ENCODE results near the gene RNASEH2A. TPM values are rescaled to one million over a fixed set of nuclear protein-coding genes. Genes with fewer than 3 reads are reported as not detected.

The RNASEH2A gene
- total RNA-seq, 1 donor from 2014 or later, result 10.5 TPM

DNA sequence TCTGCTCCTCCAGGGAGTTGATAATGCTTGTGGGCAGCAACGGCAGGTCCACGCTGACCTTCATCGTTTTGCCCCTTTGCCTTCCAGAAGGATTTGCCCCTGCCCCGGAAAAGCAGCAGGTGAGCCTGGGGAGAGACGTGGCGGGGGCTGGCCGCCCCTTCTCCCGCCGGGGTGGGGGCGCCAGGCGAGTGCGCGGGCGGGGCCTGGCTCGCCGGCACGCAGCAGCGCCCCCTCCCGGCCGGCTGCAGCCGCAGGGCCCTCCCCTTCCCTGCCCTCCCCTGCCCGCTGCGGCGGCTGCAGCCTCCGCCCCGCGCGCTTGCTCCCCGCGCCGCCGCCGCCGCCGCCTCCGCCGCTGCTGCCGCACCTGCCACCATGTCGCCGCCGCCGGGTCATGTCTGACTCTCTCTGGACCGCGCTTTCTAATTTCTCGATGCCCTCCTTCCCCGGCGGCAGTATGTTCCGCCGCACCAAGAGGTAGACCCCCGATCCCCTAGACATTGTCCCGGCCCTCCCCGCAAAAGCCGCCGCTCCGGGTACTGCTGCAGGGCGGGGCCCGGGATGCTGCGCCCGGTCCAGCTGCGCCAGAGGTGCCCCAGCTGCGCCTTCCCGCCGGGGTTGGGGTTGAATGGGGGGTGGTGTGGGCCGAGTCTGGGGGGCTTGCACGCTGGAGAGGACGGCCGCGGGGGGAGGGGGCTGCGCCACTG, 31.9 kb downstream of the RNASEH2A start, which contains the start of gene MAST1:
Gene MAST1, plus strand, starts transcription at position 334 of the 704 bp plus-strand sequence. Its CDS starts 58 bp downstream, at position 392.
- Histone ChIP-seq H3K79me2 (ENCODE audit: insufficient read depth, low read length) (no peaks in the 10 kb centered on the region), H2AFZ (ENCODE audit: low read depth, low read length) (no peak within 1 kb of the TSS), H3K4me3 (ENCODE audit: insufficient read depth, low read depth, low read length) (peak within 1 kb of the TSS; percentile 17), H3K4me2 (ENCODE audit: low read length) (peak within 1 kb of the TSS; percentile 73), H3K9ac (ENCODE audit: low read length) (no peak within 1 kb of the TSS), H3K27me3 (ENCODE audit: insufficient read depth, low read length) (peaks cover 53% of the 10 kb centered on the region), H3K36me3 (ENCODE audit: insufficient read depth, low read length) (no peaks in the 10 kb centered on the region), H3K4me1 (ENCODE audit: insufficient read depth, low read length) (peaks cover 4% of the 10 kb centered on the region), H3K9me3 (ENCODE audit: insufficient read depth, low read depth, low read length) (peaks cover 5% of the 10 kb centered on the region), H4K20me1 (ENCODE audit: insufficient read depth, low read length) (no peaks in the 10 kb centered on the region), H3K27ac (ENCODE audit: low read depth, low read length) (no peak within 1 kb of the TSS)
- H3K27ac Mint-ChIP-seq (ENCODE audit: unreplicated experiment), result peak within 1 kb of the TSS; percentile 14
- H3K4me3 Mint-ChIP-seq (ENCODE audit: unreplicated experiment), result peak within 1 kb of the TSS; percentile 82
- TF ChIP-seq, protein P1, sequence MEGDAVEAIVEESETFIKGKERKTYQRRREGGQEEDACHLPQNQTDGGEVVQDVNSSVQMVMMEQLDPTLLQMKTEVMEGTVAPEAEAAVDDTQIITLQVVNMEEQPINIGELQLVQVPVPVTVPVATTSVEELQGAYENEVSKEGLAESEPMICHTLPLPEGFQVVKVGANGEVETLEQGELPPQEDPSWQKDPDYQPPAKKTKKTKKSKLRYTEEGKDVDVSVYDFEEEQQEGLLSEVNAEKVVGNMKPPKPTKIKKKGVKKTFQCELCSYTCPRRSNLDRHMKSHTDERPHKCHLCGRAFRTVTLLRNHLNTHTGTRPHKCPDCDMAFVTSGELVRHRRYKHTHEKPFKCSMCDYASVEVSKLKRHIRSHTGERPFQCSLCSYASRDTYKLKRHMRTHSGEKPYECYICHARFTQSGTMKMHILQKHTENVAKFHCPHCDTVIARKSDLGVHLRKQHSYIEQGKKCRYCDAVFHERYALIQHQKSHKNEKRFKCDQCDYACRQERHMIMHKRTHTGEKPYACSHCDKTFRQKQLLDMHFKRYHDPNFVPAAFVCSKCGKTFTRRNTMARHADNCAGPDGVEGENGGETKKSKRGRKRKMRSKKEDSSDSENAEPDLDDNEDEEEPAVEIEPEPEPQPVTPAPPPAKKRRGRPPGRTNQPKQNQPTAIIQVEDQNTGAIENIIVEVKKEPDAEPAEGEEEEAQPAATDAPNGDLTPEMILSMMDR (IDR thresholded peaks at IDR 0.05; ENCODE audit: insufficient read depth, low read depth, low read length), result no peak
- TF ChIP-seq EZH2 (IDR thresholded peaks at IDR 0.05; ENCODE audit: insufficient read depth, low read length), result peak; percentile 90
- H3K36me3 Mint-ChIP-seq (ENCODE audit: low read depth, unreplicated experiment), result no peaks in the 10 kb centered on the region
- H3K27me3 Mint-ChIP-seq (ENCODE audit: low read depth, unreplicated experiment), result peaks cover 27% of the 10 kb centered on the region
- H3K4me1 Mint-ChIP-seq (ENCODE audit: low read depth, unreplicated experiment), result no peaks in the 10 kb centered on the region
- FAIRE-seq, result no peak
- H3K9me3 Mint-ChIP-seq (ENCODE audit: unreplicated experiment), result peaks cover 3% of the 10 kb centered on the region
- DNase-seq (ENCODE audit: low read depth), result no peak

GRCh38 chr19:12838886-12839756, 32.7 kb downstream of the RNASEH2A start:
- Histone ChIP-seq H3K27me3 (ENCODE audit: insufficient read depth, low read length) (peaks cover 52% of the 10 kb centered on the region), H3K4me1 (ENCODE audit: insufficient read depth, low read length) (peaks cover 4% of the 10 kb centered on the region), H3K9ac (ENCODE audit: low read length) (no peak overlapping the region), H3K36me3 (ENCODE audit: insufficient read depth, low read length) (no peaks in the 10 kb centered on the region), H3K4me3 (ENCODE audit: insufficient read depth, low read depth, low read length) (no peak overlapping the region), H3K4me2 (ENCODE audit: low read length) (peak overlapping the region; percentile 73), H4K20me1 (ENCODE audit: insufficient read depth, low read length) (no peaks in the 10 kb centered on the region), H3K9me3 (ENCODE audit: insufficient read depth, low read depth, low read length) (peaks cover 5% of the 10 kb centered on the region), H2AFZ (ENCODE audit: low read depth, low read length) (no peak overlapping the region), H3K79me2 (ENCODE audit: insufficient read depth, low read length) (no peaks in the 10 kb centered on the region), H3K27ac (ENCODE audit: low read depth, low read length) (no peak overlapping the region)
- no peak overlapping the region for H3K27ac Mint-ChIP-seq (ENCODE audit: unreplicated experiment)
- H3K9me3 Mint-ChIP-seq (ENCODE audit: unreplicated experiment), result peaks cover 3% of the 10 kb centered on the region
- peak overlapping the region; percentile 82 for H3K4me3 Mint-ChIP-seq (ENCODE audit: unreplicated experiment)
- no peaks in the 10 kb centered on the region for H3K4me1 Mint-ChIP-seq (ENCODE audit: low read depth, unreplicated experiment)
- peaks cover 26% of the 10 kb centered on the region for H3K27me3 Mint-ChIP-seq (ENCODE audit: low read depth, unreplicated experiment)
- peak; percentile 71 for TF ChIP-seq EZH2 (IDR thresholded peaks at IDR 0.05; ENCODE audit: insufficient read depth, low read length)
- TF ChIP-seq, protein P1 (IDR thresholded peaks at IDR 0.05; ENCODE audit: insufficient read depth, low read depth, low read length), result no peak
- no peak for DNase-seq (ENCODE audit: low read depth)
- no peak for FAIRE-seq
- no peaks in the 10 kb centered on the region for H3K36me3 Mint-ChIP-seq (ENCODE audit: low read depth, unreplicated experiment)

All from astrocyte (in vitro differentiated cells and primary cell).